NCI-H128 (cell line): ENCODE measurements around the gene CRTAC1.

Experiments used
- DNase-seq: peaks from one replicate; lab custom pipeline; 2025; ENCODE audit not compliant: unreplicated experiment; lab: John Stamatoyannopoulos, UW

The CRTAC1 gene

DNA sequence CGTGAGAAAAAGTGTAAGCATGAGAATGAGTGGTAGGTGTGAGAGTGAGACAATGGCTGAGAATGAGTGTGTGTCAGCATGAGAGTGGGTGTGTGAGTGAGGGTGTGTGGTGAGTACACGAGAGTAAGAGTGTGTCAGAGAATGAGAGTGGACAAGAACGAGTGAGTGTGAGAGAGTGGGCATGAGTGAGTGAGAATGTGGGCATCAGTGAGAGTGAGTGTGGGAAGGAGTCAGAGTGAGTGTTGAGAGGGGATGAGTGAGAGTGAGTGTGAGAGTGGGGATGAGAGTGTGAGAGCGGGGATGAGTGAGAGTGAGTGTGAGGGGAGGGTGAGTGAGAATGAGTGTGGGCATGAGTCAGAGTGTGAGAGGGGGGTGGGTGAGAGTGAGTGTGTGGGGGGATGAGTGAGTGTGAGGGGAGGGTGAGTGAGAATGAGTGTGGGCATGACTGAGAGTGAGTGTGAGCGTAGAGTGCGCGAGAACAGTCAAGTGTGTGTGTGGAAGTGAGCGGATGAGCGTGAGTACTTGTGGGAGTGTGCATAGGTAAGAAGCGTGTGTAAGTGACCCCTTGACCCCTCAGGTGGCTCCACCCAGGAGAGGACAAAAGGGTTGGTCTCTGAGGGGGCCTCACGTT lies 105.0 kb downstream of the CRTAC1 start:
- no peak for DNase-seq

GRCh38 chr10:97924678-97925077 lies 105.7 kb downstream of the CRTAC1 start:
- no peak for DNase-seq

DNA sequence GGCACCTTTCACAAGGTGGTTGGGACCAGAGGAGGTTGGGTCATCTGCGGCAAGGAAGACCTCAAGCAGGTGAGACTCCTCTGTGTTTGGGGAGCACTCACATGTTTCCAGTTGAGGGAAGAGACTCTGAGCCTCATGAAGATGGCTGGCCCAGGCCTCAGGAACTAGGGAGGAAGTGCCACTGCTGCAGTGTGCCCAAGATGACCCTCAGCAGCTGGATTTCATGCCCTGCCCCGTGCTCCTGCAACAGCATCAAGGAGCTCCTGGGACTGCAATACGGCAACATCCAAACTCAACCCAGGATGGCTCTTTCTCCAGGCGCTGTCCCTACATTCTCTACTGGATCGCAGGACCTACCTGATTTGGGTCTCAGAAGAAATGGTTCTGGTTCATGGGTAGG lies 106.9 kb downstream of the CRTAC1 start:
- DNase-seq, result no peak

GRCh38 chr10:97923057-97923456 lies 107.4 kb downstream of the CRTAC1 start:
- DNase-seq, result no peak

DNA sequence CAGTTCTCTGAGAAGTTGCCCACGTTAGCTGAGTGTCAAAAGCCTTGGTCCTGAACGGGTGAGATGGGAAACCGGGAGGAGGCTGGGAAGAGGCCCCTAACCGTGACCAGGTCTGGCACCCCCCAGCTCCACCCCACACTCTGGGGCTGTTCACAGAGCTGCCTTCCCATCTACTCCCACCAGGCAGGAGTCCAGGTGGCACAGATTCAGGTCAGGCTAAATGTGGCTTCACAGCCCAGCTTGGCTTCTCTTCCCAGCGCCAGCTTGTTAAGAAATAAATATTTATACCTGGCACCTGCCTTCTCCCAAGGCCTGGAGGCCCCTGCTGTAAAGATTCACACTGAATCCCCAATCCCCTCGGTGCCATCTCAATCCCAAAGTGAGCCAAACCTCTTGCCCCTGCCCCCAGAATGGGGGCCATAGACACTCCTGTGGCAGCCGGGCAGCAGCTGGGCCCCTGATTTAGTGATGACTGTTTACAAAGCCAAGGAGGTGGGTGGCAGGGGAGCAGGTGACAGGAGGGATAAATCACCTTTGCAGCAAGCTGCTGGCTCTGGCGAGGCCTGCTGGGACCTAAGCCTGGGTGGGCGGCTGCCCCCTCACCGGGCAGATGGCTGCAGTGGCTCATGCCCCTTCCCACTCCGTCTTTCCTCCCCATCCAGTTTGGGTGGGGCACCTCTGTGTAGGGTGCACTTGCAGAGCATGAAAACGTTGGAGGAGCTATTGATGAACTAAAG lies 108.2 kb downstream of the CRTAC1 start:
- no peak for DNase-seq

DNA sequence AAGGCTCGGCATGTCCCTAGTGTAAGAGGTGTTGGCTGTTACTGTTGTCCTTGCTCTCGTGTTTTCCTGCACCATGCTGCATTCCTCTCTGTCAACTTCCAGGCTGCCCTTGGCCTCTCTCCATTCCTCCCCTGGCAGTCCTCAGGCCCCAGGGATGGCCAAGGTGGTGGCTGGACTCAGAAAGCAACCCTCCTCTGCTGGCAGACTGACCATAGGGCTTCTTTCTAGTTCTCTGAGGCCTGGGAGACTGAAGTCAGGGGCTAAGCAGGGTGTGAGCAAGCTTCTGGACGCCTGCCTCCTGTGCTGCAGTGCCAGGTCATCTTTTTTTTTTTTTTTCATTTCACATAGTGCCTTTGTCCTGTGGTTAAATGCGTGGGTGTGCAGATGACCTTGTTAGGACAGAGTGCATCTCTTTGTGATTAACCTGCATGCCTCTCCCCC lies 108.8 kb downstream of the CRTAC1 start:
- DNase-seq, result no peak

DNA sequence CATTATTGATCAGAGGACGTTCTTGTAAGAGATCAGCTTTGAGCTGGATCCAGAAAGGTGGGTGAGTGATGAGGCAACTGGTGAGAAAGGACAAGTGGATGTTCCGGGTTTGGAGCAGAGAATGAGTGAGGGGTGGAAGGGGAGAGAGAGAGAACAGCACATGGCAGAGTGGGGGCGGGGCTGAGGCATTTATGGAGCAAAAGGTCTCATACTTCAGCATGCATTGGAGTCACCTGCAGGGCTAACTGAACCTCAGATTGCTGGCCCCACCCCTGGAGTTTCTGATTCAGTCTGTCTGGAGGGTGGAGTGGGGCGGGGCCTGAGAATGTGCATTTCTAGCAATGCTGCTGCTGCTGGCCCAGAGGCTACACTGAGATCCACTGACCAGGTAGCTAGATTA lies 109.6 kb downstream of the CRTAC1 start:
- DNase-seq, result no peak

DNA sequence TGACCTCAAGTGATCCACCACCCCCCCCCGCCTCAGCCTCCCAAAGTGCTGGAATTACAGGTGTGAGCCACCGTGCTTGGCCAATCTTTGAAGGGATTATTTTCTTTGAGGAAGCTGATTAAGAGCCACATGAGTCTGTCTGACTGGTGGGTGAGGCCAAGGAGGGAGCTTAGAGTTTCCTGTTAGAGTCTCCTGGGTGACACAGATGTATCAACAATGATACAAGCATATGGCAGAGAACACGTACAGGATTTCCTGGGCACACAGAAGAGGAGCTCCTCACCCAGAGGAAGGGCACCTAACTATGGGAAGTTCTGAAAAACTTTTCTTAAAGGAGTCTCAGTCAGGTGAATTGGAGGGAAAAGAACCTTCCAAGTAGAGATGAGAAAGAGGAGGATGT lies 111.4 kb downstream of the CRTAC1 start:
- no peak for DNase-seq

DNA sequence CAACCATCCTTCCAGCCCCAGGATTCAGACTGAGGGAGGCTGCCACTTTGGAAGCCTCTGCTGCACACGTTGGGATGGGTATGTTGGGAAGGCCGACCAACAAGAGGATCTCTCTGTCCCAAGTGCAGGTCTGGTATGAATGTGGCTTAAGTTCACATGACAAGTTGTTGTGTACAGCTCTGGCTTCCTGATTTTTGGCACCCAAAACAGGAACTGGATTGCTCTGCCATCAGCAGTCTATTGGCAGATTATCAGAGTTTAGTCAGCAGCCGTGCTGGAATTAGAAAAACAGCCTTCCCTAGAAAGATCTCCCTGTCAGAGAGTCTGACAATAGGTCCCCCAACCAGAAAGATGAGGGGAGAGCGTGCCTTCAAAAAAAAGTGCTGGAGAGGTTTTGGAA lies 113.8 kb downstream of the CRTAC1 start:
- DNase-seq, result no peak

DNA sequence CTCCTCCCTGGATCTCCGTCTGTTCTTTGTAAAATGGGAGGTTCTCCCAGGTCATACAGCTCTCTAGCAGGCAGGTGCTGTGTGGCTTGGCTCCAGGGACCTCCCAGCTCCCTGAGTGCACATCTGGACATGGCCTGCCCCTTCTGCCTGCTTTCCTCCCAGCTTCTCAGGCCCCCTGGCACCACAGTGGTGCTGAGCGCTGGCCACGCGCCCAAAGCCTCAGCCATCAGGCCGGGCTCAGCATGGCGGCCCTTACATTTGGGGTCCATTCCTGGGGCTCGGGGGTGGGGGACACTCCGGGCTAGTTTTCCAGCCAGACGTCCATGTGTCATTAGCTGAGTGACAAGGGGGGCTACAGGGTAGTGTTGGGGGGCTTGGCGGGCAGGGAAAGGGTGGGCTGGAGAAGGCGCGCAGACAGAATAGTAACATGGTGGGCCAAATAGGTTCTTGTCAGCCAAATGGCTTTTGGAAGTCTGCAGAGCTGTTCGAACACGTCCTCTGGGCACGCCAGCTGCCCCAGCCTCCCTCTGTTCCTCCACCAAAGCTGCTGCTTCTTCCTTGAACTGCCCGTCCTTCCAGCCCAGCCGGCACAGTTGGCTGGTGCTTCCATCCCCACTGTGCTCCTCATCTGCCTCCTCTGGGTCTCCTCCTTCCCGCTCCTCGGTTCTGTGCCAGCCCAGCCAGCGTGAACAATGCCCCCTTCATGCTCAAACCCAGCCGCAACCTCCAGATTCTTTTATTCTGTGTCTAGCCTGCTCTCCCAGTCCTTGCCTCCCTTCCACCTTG lies 114.9 kb downstream of the CRTAC1 start:
- no peak for DNase-seq

GRCh38 chr10:97914837-97915211 lies 115.6 kb downstream of the CRTAC1 start:
- peak; percentile 25 for DNase-seq

GRCh38 chr10:97914171-97914836 lies 116.1 kb downstream of the CRTAC1 start:
- DNase-seq, result no peak

- no peak for DNase-seq
Measured at GRCh38 chr10:97913614-97914013, 116.8 kb downstream of the CRTAC1 start.

- no peak for DNase-seq
Measured at GRCh38 chr10:97913193-97913592, 117.2 kb downstream of the CRTAC1 start.

- no peak for DNase-seq
Measured at GRCh38 chr10:97911217-97911616, 119.2 kb downstream of the CRTAC1 start.

GRCh38 chr10:97910661-97911060 lies 119.8 kb downstream of the CRTAC1 start:
- DNase-seq, result no peak

DNA sequence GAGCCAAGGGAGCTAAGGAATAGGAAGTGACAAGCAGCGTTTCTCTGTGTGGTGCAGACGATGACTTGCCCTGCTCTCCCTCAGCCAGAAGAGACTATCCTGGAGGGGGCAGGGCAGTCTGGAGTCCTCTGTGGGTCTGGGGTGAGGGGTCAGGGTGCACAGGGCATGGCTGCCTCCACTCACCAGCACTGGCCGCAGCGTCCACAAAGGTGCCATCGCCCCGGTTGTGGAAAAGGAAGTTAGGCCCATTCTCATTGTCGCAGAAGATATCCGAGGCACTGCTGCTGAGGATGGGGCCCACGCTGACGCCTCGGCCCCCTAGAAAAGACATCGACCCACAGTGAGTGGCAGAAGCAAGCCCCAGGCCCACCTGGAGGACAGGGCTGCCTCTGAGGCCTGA lies 122.6 kb downstream of the CRTAC1 start:
- DNase-seq, result no peak

GRCh38 chr10:97907211-97907610 lies 123.2 kb downstream of the CRTAC1 start:
- no peak for DNase-seq

- DNase-seq, result no peak
Measured at GRCh38 chr10:97905276-97905675, 125.1 kb downstream of the CRTAC1 start.

- no peak for DNase-seq
Measured at GRCh38 chr10:97904576-97904975, 125.8 kb downstream of the CRTAC1 start.

GRCh38 chr10:97904018-97904381 lies 126.4 kb downstream of the CRTAC1 start:
- DNase-seq, result no peak
